ENCODE data around the gene NUDT22.

GRCh38 chr11:64243236-64243854 is 17.3 kb downstream of the NUDT22 start:
- TF ChIP-seq POLR2A (IDR thresholded peaks at IDR 0.05) (no peak), CTCF (IDR thresholded peaks at IDR 0.05 in 8 of 11, conservative IDR thresholded peaks at IDR 0.05 in 3 of 11) (no peak)

Data from spleen (tissue), 7 donors.